Hippocampal formation (tissue), 2 donors: ENCODE data around the gene NAV3.
A peak's percentile ranks its signal among the peaks of the same experiment; 100 is the strongest.

Experiments used
- DNase-seq, 2 donors: peaks; one replicate each; lab custom pipeline; 2025; lab: John Stamatoyannopoulos, UW

NAV3 gene

GRCh38 chr12:78118486-78118885 lies 287.8 kb downstream of the NAV3 start:
- DNase-seq, result no peak

- no peak for DNase-seq
Observed at GRCh38 chr12:78119351-78119918, 288.7 kb downstream of the NAV3 start.

GRCh38 chr12:78120306-78120705 lies 289.6 kb downstream of the NAV3 start:
- DNase-seq, result no peak

GRCh38 chr12:78120866-78121560 lies 290.3 kb downstream of the NAV3 start:
- peak in 1 of 2 donors; percentile 40 for DNase-seq

GRCh38 chr12:78121969-78122610 lies 291.4 kb downstream of the NAV3 start:
- DNase-seq, result no peak

- no peak for DNase-seq
Observed at GRCh38 chr12:78128211-78128610, 297.5 kb downstream of the NAV3 start.

- DNase-seq, result no peak
Observed at GRCh38 chr12:78143717-78144116, 313.0 kb downstream of the NAV3 start.

GRCh38 chr12:78145398-78145797 lies 314.7 kb downstream of the NAV3 start:
- DNase-seq, result no peak

- peak in 1 of 2 donors; percentile 41 for DNase-seq
Observed at GRCh38 chr12:78146365-78146772, 315.7 kb downstream of the NAV3 start.

- peak in 1 of 2 donors; percentile 31 for DNase-seq
Observed at GRCh38 chr12:78149459-78149858, 318.8 kb downstream of the NAV3 start.

- no peak for DNase-seq
Observed at GRCh38 chr12:78155546-78155945, 324.9 kb downstream of the NAV3 start.

GRCh38 chr12:78156751-78157150 lies 326.1 kb downstream of the NAV3 start:
- DNase-seq, result no peak

- no peak for DNase-seq
Observed at GRCh38 chr12:78157199-78157598, 326.5 kb downstream of the NAV3 start.

- DNase-seq, result no peak
Observed at GRCh38 chr12:78164154-78164553, 333.5 kb downstream of the NAV3 start.

- no peak for DNase-seq
Observed at GRCh38 chr12:78167510-78167909, 336.8 kb downstream of the NAV3 start.

GRCh38 chr12:78171061-78171460 lies 340.4 kb downstream of the NAV3 start:
- no peak for DNase-seq

GRCh38 chr12:78176643-78177042 lies 345.9 kb downstream of the NAV3 start:
- no peak for DNase-seq

- no peak for DNase-seq
Observed at GRCh38 chr12:78177298-78177697, 346.6 kb downstream of the NAV3 start.

GRCh38 chr12:78179346-78179745 lies 348.7 kb downstream of the NAV3 start:
- no peak for DNase-seq

- DNase-seq, result peak in 1 of 2 donors; percentile 24
Observed at GRCh38 chr12:78181544-78182162, 351.0 kb downstream of the NAV3 start.

GRCh38 chr12:78183824-78184223 lies 353.1 kb downstream of the NAV3 start:
- no peak for DNase-seq

GRCh38 chr12:78185109-78185508 lies 354.4 kb downstream of the NAV3 start:
- DNase-seq, result no peak

GRCh38 chr12:78185651-78186050 lies 355.0 kb downstream of the NAV3 start:
- no peak for DNase-seq
